WERI-Rb-1 (cell line): Measurements from ENCODE around the gene SPTAN1.

Experiments
- DNase-seq: peaks from one replicate; pipeline ENCODE4 v3.0.0-alpha.2; 2020
- H3K27ac ChIP-seq: fragments of 250-450 bp; sonication (Bioruptor Pico); 2 replicates; pipeline ENCODE4 v1.5.1; 2020; ENCODE audit warnings: mild to moderate bottlenecking, moderate library complexity
- H3K27me3 ChIP-seq: fragments of 250-450 bp; sonication (Bioruptor Pico); 2 replicates; pipeline ENCODE4 v1.5.1; 2021; ENCODE audit warnings: mild to moderate bottlenecking, low read depth, moderate library complexity; ENCODE audit not compliant: insufficient read depth, severe bottlenecking
- H3K36me3 ChIP-seq: fragments of 250-450 bp; sonication (Bioruptor Pico); 2 replicates; pipeline ENCODE4 v1.5.1; 2020; ENCODE audit warnings: mild to moderate bottlenecking, moderate library complexity
- H3K4me3 ChIP-seq: 2 replicates; pipeline ENCODE4 v1.5.1; 2011; ENCODE audit warnings: low read depth, mild to moderate bottlenecking, control low read depth, low read length
- H3K9me3 ChIP-seq: fragments of 250-450 bp; sonication (Bioruptor Pico); 2 replicates; pipeline ENCODE4 v1.5.1; 2021; ENCODE audit warnings: mild to moderate bottlenecking, moderate library complexity; ENCODE audit not compliant: severe bottlenecking
- TF ChIP-seq, protein P1 (sequence below): IDR thresholded peaks from 2 replicates; pipeline ENCODE4 v1.5.1; 2011; ENCODE audit warnings: low read depth, mild to moderate bottlenecking, control low read depth, inconsistent platforms, low read length

SPTAN1 gene

GRCh38 chr9:128550770-128551656 lies 1.4 kb upstream of the SPTAN1 start:
- peaks cover 5% of the 10 kb centered on the region; the same call in 1 of the 2 replicates for H3K36me3 ChIP-seq
- H3K4me3 ChIP-seq = peak overlapping the region; percentile 80
- no peaks in the 10 kb centered on the region for H3K9me3 ChIP-seq
- H3K27ac ChIP-seq = peak overlapping the region; percentile 70
- TF ChIP-seq, protein P1, sequence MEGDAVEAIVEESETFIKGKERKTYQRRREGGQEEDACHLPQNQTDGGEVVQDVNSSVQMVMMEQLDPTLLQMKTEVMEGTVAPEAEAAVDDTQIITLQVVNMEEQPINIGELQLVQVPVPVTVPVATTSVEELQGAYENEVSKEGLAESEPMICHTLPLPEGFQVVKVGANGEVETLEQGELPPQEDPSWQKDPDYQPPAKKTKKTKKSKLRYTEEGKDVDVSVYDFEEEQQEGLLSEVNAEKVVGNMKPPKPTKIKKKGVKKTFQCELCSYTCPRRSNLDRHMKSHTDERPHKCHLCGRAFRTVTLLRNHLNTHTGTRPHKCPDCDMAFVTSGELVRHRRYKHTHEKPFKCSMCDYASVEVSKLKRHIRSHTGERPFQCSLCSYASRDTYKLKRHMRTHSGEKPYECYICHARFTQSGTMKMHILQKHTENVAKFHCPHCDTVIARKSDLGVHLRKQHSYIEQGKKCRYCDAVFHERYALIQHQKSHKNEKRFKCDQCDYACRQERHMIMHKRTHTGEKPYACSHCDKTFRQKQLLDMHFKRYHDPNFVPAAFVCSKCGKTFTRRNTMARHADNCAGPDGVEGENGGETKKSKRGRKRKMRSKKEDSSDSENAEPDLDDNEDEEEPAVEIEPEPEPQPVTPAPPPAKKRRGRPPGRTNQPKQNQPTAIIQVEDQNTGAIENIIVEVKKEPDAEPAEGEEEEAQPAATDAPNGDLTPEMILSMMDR = no peak
- DNase-seq = peak; percentile 92
- H3K27me3 ChIP-seq = no peaks in the 10 kb centered on the region

DNA sequence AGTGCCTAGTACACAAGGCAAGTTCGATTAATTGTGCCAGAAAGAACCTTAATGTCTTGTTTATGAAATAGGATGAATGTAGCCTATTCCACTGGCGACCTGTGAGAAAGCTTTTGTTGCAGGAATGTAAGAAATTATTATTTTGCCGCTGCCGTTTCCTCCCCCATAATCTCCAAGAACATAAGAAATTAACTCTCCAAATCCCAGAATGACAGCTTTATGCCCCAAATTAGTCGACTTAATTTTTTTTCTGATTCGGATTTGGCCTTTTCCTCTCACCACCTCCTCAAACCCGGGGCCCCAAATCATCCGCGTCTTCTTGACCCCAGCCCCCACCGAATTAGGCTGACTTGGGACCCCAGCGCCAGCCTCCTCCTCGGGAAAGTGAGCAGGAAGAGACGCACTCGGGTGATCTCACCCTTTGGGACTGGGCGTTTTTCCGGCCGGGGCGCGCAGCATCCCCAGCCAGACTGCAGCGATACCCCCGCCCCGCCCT lies 682 bp upstream of the SPTAN1 start:
- peak overlapping the region; percentile 70 for H3K27ac ChIP-seq
- H3K36me3 ChIP-seq = peaks cover 5% of the 10 kb centered on the region; the same call in 1 of the 2 replicates
- DNase-seq = no peak
- peak overlapping the region; percentile 80 for H3K4me3 ChIP-seq
- no peaks in the 10 kb centered on the region for H3K27me3 ChIP-seq
- H3K9me3 ChIP-seq = no peaks in the 10 kb centered on the region
- TF ChIP-seq, protein P1 = no peak

DNA sequence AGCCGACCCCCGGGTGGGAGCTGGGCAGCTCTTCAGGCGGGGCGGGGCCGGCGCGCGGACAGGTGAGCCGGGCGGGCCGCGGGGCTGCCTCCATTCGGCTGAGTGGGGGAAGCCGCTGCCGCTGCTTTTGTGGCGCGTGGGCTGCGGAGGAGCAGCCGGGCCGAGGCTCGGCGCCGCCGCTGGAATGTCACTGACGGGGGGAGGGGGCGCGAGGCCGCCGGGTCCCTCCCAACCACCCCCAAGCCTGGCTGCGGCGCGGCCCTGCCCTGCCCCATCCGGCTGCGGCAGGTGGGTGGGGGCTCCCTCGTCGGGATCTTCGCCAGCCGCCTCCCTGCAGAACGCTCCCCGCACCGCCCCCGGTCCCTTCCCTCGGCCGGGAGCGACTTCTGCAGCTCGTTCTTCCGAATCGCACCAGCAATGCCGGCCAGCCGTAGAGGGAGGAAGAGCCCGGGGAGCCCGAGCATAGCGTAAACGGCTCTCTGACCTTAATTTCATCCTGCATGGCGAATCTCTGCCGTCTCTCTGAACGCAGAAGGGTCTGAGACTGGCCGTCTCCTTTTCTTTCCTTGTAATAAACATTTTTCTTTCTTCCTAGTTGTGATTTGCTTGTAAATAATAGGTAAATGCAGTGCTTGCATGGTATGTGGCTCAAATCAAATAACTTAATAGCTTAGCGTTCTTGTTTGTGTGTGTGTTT lies 505 bp downstream of the SPTAN1 start:
- peak; percentile 67 for DNase-seq
- TF ChIP-seq, protein P1 = no peak
- H3K36me3 ChIP-seq = peaks cover 5% of the 10 kb centered on the region; the same call in 1 of the 2 replicates
- H3K27me3 ChIP-seq = no peaks in the 10 kb centered on the region
- H3K27ac ChIP-seq = peak overlapping the region; percentile 89
- H3K4me3 ChIP-seq = peak overlapping the region; percentile 85
- no peaks in the 10 kb centered on the region for H3K9me3 ChIP-seq

DNA sequence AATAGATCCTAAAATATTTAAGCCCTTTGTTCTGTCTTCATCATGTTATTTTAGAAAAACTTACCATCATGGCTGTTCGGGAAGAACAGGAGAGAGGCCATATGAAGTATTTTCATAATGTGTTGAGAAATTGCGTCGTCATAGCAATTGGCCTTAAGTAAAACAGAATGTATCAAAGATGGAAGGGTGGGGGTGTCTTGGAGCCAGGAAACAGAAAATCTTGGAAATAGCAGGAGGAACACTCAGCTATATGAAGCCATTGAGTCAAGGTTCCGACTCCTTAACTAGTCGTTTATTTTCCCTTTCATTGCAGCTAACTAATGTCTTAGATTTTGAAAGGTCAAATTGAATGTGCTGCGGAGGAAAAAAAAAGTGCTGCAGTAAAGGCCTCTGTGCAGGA lies 1.3 kb downstream of the SPTAN1 start:
- H3K27me3 ChIP-seq = no peaks in the 10 kb centered on the region
- H3K4me3 ChIP-seq = peak overlapping the region; percentile 85
- no peak for DNase-seq
- TF ChIP-seq, protein P1 = no peak
- no peak overlapping the region for H3K27ac ChIP-seq
- peaks cover 5% of the 10 kb centered on the region; the same call in 1 of the 2 replicates for H3K36me3 ChIP-seq
- no peaks in the 10 kb centered on the region for H3K9me3 ChIP-seq

DNA sequence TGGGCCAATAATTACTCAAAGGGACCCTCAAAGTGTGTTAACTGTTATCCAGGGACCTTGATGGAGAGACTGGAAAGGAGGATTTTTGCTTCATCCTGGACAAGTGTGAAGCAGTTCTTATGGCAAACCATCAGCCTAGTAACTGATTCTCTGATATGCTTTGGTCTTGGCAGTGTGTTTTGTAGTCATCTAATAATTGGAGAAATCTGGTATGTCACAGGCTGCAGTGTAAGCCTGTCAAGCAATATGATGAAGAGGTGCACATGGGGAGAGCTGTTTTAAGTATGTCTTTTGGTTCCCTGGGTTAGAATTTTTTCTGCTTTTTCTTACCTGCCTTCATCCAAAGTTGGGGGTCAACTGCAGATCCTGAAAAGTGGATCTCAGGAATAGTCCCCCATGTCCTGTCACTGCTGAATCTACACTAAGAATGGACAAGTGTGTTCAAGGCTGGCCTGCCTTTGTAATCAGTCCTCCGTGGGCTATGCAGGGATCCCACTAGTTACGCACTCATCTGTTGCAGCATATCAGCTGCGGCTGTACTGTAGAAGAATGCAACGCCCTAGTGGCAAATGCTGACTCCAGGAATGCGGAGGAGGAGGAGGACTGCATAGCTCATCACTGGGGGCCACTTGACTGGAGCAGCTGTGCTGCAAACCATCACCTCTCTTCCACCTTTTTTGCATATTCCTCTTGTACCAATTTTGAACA lies 1.9 kb downstream of the SPTAN1 start:
- no peak for DNase-seq
- Histone ChIP-seq H3K9me3 (no peaks in the 10 kb centered on the region), H3K27ac (no peak overlapping the region), H3K4me3 (no peak overlapping the region), H3K27me3 (no peaks in the 10 kb centered on the region), H3K36me3 (peaks cover 5% of the 10 kb centered on the region; the same call in 1 of the 2 replicates)
- TF ChIP-seq, protein P1 = no peak
